ENCODE measurements around the gene MTO1.
A peak's percentile ranks its signal among the peaks of the same experiment; 100 is the strongest.

DNA sequence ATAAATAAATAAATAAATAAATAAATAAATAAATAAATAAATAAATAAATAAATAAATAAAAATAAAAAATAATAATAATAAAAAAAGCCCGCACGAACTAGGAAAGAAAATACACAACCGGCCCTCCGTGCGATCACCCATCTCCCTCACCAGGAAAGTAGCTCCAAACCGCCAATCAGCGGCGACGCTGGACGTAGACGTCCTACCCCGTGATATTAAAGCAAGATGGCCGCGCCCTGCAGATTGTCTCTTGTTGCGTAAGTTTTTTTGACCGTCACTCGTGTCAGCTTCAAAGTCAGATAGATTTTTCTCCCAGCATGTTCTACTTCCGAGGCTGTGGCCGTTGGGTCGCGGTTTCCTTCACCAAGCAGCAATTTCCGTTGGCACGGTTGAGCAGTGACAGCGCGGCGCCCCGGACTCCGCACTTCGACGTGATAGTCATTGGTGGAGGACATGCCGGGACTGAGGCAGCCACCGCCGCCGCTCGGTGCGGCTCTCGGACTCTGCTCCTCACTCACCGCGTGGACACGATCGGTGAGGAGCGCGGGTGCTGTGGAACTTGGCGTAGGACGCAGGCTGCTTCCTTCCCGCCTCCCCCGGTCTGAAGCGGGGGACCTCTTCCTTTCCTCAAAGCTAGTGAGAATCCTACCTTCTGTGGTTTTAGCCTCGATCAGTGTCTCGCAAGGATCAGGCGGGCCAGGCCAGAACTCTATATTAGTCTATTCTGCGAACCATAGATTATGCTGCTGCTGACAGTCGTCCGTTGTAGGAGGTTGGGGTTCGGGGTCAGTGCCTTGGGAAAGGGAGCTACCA lies at the start of gene MTO1:
- TF ChIP-seq CTCF (IDR thresholded peaks at IDR 0.05 in 8 of 11, conservative IDR thresholded peaks at IDR 0.05 in 3 of 11) (no peak), POLR2AphosphoS5 (IDR thresholded peaks at IDR 0.05) (peak; percentile 88 to 93 (median 88)), POLR2A (IDR thresholded peaks at IDR 0.05) (no peak)

Measured in spleen (tissue), 7 donors.